ENCODE results near the gene TMEM130.

GRCh38 chr7:98864731-98865453 is 4.9 kb downstream of the TMEM130 start:
- TF ChIP-seq POLR2A (IDR thresholded peaks at IDR 0.05; ENCODE audit: low read length) (no peak), JUN (IDR thresholded peaks at IDR 0.05) (no peak), EHMT2 (IDR thresholded peaks at IDR 0.05; ENCODE audit: low read depth) (no peak), CTCF (IDR thresholded peaks at IDR 0.05) (no peak), RFX5 (IDR thresholded peaks at IDR 0.05) (no peak), SMC3 (IDR thresholded peaks at IDR 0.05) (no peak)

Measured in A549 (cell line).